GM23338 (cell line): ENCODE data around the gene LIN7C.

Experiments used
- EZH2 ChIP-seq: fragments of 200-600 bp; sonication (generic); IDR thresholded peaks from one replicate; pipeline ENCODE4 v1.8.0; 2017; ENCODE audit warnings: antibody characterized with exemption, mild to moderate bottlenecking, low read depth; ENCODE audit not compliant: unreplicated experiment
- EZH2phosphoT487 ChIP-seq: fragments of 200-600 bp; sonication (generic); IDR thresholded peaks from one replicate; pipeline ENCODE4 v1.8.1; 2018; ENCODE audit warnings: antibody characterized with exemption; ENCODE audit not compliant: unreplicated experiment
- ZNF331 ChIP-seq: fragments of 250-450 bp; sonication (Bioruptor Pico); IDR thresholded peaks from 2 replicates; pipeline ENCODE4 v1.5.0; 2020; ENCODE audit warnings: low read depth, mild to moderate bottlenecking, moderate library complexity
- TF ChIP-seq, protein P1 (sequence below), 2 experiments: fragments of 200-600 bp in 1 of 2; sonication (generic) in 1 of 2; conservative IDR thresholded peaks; 2 replicates each; pipeline versions ENCODE4 v1.5.1 to v1.6.1; 2016 to 2017; ENCODE audit warnings: antibody characterized with exemption in 2 of 2, low read depth in 2 of 2, mild to moderate bottlenecking in 2 of 2, moderate library complexity in 1 of 2
- TF ChIP-seq, protein P2 (sequence below): IDR thresholded peaks from one replicate; pipeline ENCODE4 v1.6.1; 2018; ENCODE audit warnings: antibody characterized with exemption; ENCODE audit not compliant: unreplicated experiment

DNA sequence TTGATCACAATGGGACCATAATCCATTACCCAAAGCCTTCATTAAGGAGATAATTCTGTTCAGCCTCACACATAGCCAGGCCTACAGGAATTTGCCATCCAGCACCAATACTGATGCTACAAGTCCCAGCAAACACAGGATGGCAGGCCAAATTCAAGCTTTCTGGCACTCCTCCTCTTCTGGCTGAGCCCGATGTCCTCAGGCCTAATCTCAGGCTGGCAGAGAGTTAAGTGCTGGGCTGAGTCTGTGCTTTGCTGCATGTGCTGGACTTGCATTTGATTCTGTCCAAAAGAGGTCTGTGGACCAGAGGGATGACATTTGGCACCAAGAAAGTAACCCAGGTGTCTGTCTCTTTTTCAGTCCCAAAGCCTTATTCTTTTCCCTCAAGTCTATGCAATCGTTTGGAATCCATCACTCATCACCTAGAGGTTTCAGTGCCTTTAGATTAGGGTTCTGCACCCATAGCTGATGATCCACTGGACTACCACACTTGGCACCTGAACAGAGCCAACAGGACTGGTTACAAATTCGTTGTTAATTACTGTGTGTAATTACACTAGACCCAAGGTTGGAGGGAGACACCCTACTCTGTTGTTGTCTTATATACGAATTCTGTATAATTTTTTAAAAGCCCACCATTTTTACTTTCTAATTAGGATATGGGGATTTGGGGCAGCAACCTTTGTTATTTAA, 19.4 kb upstream of the LIN7C start:
- TF ChIP-seq EZH2phosphoT487 = no peak
- TF ChIP-seq, protein P1, sequence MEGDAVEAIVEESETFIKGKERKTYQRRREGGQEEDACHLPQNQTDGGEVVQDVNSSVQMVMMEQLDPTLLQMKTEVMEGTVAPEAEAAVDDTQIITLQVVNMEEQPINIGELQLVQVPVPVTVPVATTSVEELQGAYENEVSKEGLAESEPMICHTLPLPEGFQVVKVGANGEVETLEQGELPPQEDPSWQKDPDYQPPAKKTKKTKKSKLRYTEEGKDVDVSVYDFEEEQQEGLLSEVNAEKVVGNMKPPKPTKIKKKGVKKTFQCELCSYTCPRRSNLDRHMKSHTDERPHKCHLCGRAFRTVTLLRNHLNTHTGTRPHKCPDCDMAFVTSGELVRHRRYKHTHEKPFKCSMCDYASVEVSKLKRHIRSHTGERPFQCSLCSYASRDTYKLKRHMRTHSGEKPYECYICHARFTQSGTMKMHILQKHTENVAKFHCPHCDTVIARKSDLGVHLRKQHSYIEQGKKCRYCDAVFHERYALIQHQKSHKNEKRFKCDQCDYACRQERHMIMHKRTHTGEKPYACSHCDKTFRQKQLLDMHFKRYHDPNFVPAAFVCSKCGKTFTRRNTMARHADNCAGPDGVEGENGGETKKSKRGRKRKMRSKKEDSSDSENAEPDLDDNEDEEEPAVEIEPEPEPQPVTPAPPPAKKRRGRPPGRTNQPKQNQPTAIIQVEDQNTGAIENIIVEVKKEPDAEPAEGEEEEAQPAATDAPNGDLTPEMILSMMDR (conservative IDR thresholded peaks at IDR 0.05; ENCODE audit: low read depth in 2 of 2) = no peak
- no peak for TF ChIP-seq EZH2
- TF ChIP-seq, protein P2, sequence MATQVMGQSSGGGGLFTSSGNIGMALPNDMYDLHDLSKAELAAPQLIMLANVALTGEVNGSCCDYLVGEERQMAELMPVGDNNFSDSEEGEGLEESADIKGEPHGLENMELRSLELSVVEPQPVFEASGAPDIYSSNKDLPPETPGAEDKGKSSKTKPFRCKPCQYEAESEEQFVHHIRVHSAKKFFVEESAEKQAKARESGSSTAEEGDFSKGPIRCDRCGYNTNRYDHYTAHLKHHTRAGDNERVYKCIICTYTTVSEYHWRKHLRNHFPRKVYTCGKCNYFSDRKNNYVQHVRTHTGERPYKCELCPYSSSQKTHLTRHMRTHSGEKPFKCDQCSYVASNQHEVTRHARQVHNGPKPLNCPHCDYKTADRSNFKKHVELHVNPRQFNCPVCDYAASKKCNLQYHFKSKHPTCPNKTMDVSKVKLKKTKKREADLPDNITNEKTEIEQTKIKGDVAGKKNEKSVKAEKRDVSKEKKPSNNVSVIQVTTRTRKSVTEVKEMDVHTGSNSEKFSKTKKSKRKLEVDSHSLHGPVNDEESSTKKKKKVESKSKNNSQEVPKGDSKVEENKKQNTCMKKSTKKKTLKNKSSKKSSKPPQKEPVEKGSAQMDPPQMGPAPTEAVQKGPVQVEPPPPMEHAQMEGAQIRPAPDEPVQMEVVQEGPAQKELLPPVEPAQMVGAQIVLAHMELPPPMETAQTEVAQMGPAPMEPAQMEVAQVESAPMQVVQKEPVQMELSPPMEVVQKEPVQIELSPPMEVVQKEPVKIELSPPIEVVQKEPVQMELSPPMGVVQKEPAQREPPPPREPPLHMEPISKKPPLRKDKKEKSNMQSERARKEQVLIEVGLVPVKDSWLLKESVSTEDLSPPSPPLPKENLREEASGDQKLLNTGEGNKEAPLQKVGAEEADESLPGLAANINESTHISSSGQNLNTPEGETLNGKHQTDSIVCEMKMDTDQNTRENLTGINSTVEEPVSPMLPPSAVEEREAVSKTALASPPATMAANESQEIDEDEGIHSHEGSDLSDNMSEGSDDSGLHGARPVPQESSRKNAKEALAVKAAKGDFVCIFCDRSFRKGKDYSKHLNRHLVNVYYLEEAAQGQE = no peak
- TF ChIP-seq ZNF331 (CRISPR knock-in tag) = no peak
